Hematopoietic multipotent progenitor cell treated with erythropoietin and hydrocortisone succinate and interleukin-3 and kit ligand, for 17 days (in vitro differentiated cells): ENCODE results near the gene IGSF11.
"Not testable (repeated sequence)": the region's sequence is repeated elsewhere in the genome, so short reads cannot be mapped to it uniquely, and the experiment has no call there.

Source experiments
- DNase-seq: peaks from one replicate; pipeline ENCODE4 v3.0.0-alpha.2; 2015; ENCODE audit warnings: low spot score

The IGSF11 gene

DNA sequence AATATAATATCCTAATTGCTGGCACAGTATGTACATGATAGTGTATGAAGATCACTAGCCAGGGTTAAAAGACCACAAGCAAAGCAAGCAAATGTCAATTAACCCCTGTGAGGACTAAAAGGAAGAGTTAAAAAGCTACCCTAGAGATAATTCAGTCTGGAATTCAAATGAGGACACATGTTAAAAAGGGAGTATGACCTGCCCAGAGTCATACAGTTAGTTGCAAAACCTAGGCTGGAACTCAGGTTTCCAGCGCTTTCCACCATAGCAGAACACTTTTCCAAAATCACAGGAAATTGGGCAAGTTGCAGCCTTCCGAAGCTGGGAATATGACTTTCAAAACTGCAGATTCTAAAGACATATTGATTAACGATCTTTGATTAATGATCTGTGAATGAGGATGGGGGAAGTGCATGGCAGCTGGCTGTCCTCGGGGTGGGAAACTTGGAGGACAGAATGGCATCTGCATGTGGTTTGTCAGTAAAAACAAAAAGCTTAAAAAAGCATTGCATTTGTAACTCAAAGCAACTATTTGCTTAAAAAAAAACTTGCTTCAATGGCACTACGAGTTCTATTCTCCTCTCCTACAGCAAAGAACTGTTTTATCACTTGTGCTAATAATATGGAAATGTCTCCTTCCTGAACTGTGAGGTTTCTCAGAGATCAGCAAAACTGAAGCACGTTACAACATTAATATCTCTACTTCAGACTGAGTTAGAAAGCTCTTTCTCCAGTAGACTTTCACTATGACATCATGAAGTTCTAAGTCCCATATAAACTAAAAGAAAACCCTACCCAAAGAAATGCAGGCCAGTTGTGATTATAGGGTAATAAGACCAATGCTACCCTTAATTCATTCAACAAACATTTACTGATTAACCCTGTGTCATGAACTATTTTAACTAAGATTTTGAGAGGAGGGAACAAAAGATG lies 46.2 kb downstream of the IGSF11 start:
- no peak for DNase-seq

GRCh38 chr3:118987477-118987876 lies 47.2 kb downstream of the IGSF11 start:
- DNase-seq: no peak

DNA sequence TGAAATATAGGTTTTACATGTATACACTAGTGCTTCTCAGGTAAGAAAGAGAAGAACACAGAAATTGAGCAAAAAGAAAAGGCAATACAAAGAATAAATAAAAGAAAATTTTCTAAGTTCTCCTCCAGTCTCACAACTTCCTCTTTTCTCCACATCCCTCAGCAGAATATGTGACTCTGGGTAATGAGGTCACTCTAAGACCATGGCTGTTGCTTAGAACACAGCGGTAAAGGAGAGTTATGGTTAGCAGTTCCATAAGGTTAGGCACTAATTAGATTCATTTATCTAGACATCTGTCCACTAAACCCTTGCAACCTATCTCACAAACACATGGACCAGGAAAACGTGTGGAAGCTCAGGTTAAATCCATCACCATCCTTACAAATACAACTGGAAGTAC lies 47.9 kb downstream of the IGSF11 start:
- no peak for DNase-seq

DNA sequence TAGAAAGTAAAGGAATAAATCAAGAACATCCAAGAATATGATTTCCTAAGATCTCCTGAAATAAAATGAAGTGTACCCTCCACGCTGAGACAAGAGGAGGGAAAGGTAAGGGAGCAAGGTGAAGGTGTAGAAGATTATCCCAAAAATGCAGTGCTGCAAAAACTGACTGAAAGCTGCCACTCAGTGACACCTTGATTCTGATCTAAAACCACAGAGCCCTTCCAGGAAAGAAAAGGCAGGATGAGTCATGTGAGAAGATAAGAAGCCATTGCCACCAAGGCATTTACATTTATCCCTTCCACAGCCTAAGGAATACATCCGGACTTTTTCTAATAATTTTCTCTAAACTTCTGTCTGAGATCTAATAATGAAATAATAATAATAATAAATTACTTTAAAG lies 49.9 kb downstream of the IGSF11 start:
- DNase-seq: no peak

DNA sequence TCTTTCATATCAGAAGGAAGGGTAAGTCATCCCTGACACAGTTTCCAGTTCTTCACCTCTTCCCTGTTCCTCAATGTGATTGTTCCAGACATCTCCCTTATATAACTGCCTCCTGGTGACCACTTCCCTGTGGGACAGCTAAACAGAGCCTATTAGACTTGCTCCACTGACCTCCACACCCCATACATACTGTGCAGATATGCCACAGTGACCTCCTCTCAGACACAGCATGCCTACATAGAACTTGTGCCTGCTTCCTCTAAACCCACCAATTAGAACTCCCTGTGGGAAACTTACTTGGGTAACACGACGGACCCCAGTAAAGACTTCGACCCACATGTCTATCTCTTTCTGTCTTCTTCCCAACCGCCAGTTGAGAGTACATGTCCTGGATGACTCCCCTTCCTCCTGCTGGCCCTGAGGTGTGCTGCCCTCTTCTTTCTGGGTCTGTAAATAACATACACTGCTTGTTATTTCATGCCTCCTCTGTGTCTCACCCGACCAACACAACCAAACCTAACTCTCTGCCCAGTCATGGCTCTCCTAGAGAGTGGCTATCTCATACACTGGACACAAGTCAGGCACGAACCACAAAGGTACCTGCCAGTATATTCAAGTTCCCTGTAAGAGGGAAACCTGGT lies 53.0 kb downstream of the IGSF11 start:
- no peak for DNase-seq

DNA sequence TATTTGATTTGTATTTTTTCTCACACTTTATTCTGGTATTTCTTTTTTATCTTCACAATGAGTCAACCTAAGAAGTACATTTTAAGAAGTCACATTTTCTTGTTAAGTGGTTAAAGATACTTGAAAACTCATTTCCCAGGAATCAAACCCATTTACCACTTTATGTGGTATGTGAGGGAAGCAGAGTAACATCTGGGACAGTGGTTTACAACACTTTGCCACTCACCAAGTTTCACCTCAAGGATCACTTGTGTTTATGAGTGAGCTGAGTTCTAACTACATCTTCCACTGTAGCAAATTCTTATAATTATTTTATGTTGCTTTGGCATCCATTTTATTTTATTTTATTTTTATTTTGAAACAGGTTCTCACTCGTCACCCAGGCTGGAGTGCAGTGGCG lies 53.8 kb downstream of the IGSF11 start:
- no peak for DNase-seq

DNA sequence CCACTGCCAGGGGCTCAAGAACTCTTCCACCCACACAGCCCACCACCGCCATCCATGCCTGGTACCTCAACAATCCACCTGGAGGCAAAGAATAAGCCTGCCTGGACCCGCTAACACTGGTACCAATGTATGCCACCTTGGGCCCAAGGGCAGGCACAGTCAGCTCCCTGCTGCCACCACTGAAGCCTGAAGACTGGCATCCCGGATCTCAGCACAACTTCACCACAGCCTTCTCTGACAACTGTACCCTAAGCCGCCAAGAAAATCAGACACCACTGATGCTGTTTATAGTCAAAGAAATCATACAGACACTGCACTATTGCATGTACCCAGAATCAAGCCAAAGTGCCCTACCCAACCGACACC lies 56.3 kb downstream of the IGSF11 start:
- no peak for DNase-seq

DNA sequence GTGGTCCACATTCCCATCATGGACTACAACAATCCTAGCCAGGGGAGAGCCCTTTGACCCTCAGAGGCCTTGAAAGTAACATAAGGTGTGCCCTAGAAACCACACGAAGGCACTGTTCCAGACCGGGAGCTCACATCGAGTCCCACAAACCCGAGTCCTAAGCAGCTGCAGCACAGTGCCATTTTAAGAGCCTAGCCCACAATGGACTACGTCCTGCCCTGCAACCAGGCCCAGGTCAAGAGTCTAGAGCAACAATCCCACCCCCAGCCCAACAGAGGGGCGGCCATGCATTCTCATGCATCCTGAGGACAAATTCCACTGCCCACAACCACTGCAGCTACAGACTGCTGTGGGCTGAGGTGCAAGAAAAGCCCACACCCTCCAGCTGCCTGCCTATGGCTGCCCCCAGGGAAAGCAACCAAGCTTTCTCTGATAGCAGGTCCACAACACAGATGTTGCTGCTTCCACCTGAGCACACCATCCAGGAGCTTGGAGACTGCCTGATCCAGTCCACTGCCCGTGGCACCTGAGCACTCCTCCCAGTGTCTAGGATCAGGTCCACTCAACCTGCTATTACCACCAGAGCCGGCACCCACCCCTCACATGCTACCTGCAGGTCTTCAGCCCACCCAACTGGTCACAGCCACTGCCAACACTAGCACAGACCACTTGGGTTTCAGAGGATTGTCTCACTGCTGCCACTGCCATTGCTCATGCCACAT lies 56.8 kb downstream of the IGSF11 start:
- DNase-seq: no peak

DNA sequence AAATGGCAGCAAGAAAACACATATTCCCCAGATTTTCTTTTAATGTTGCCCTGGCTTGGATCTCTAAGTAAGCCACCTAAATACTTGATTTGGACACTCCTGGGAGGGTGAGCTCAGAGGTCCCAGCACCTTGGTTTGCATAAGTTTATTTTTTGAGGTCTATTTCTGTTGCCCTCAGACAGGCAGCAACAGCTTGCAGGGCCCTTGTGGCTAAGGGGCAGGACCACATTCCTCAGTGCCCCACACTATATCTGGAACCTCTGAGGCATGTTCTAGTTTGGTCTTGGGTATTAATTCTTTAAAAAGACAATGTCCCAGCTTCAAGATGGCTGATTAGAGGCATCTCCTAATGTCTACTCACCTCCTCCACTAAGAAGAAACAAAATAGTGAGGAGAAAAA lies 57.5 kb downstream of the IGSF11 start:
- DNase-seq: no peak

DNA sequence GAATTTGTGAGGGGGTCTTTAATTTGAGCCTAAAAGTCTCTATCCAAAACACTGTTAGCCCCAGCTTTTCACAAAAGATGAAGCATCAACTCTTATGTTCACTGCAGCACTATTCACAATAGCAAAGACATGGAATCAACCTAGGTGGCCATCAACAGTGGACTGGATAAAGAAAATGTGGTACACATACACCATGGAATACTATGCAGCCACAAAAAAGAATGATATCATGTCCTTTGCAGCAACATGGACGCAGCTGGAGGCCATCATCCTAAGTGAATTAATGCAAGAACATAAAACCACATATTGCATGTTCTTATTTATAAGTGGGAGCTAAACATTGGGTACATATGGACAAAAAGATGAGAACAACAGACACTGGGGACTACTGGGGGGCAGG lies 59.2 kb downstream of the IGSF11 start:
- DNase-seq: not testable (repeated sequence)

DNA sequence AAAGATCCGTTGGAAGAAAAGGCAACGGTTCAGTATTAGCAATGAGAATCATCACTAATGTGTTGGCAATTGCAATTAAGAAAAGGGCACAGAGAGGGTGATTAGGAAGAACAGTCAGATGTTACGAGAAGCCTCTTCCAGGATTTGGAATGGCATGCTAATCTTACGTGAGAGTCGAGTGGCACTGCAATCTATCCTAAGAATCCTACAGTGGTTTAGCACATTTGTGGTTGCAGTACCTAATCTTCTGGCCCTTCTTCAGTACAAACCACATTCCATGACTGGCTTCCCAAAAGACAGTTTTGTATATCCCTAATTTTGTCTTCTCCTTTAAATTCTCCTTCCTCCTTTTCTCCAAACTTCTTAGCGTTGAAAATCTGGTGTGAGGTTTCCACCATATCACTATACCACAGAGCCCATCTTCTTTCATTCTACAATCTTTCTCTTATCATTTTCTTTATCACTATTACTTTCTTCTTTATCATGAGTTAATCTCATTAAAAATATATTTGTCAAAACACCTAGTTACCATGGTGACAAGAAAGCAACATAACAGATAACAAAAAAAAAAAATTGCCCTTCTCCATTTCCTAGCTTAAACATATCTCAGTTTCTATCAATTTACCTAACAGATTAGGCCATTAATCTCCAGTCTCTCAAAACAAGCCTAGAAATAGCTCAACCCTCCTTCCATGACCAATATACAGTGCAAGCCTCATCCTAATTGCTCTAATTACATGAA lies 60.1 kb downstream of the IGSF11 start:
- no peak for DNase-seq

DNA sequence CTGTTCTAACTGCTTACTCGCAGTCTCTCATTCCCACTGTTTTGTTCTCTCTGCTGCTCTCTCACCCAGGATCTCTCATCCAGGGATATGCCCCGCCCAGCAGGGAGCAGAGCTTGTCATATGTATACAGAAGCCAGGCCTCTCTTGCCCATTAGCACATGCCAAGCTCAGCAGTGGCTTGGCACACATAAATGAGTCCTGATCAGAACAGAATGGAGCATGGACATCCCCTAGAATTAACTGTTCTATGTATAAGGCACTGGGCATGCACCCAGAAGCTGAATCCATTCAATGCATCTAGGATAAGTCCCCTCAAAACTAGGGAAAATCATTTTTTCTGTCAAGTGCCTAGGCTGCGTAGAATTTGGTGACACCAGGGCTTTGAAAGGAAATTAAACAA lies 61.6 kb downstream of the IGSF11 start:
- no peak for DNase-seq

DNA sequence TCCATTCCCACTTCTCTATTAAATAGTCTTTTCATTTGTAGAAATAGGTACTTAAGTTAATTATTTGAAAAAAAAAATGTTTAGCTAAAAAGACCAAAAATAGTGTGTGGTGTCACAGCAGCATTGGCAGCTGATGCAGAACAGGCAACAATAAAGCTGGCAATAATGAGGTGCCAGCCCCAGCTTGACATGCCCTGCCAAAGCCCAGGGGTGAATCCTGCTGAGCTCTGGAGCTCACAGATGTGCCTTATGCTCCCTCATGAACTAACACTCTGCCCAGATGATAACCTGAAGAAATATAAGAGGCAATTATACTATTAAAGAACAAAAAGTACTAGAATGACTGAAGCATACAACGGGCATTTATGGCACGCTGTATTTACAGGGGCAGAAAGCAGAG lies 63.8 kb downstream of the IGSF11 start:
- DNase-seq: no peak

DNA sequence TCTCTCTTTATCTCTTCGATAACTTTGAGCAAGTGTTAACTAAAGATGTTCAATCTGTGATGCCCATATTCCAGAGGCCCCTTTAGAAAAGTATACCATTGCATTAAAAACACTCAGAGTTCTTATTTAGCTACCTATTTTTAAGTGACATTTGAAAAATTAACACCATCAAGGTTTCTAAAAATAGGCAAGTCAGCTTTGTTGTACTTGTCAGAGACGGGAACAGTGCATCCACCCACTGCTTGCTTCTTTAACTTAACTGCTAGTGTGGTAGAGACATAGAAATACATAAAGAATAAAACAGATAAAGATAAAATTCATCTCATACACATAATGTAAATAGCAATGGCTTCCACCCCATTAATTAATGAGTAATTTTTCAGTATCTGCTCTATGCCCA lies 66.0 kb downstream of the IGSF11 start:
- DNase-seq: no peak

GRCh38 chr3:118968111-118968510 lies 66.5 kb downstream of the IGSF11 start:
- DNase-seq: no peak

DNA sequence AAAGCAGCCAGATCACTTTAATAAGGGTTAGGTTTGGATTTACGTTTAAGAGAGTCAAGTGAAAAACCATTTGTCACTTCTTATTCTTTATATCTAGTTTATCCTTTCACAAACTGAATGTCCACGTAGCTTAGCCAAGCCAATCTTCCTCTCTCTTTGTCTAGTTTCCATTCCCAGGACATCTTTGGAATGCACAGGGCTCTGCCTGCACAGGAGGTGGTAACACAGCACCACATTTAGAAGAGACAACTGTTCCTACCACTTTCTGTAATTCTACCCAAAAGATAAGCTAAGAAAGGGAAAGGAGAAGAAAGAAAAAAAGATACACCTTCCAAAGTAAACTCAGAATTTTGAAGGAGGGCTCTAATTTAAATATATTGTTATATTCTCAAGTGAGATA lies 67.9 kb downstream of the IGSF11 start:
- no peak for DNase-seq

- no peak for DNase-seq
Measured at GRCh38 chr3:118963711-118964110, 70.9 kb downstream of the IGSF11 start.

GRCh38 chr3:118960876-118961450 lies 73.7 kb downstream of the IGSF11 start:
- no peak for DNase-seq

DNA sequence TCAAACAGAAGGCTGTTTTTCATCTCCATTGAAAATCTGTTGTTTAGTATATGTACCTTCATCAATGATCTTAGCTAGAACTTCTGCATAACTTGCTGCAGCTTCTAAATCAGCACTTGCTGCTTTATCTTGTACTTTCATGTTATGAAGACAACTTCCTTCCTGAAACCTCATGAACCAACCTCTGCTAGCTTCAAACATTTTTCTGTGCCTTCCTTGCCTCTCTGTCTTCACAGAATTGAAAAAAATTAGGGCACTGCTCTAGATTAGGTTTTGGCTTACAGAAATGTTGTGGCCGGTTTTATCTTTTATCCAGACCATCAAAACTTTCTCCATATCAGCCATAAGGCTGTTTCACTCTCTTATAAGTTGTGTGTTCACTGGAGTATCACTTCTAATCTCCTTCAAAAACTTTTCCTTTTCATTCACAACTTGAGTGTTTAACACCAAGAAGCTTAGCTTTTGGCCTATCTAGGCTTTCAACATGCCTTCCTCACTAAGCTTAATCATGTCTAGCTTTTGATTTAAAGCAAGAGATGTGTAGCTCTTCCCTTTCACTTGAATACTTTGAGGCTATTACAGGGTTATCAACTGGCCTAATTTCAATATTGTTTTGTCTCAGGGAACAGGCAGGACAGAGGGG lies 78.6 kb downstream of the IGSF11 start:
- DNase-seq: no peak

GRCh38 chr3:118951089-118951488 lies 83.6 kb downstream of the IGSF11 start:
- DNase-seq: no peak

DNA sequence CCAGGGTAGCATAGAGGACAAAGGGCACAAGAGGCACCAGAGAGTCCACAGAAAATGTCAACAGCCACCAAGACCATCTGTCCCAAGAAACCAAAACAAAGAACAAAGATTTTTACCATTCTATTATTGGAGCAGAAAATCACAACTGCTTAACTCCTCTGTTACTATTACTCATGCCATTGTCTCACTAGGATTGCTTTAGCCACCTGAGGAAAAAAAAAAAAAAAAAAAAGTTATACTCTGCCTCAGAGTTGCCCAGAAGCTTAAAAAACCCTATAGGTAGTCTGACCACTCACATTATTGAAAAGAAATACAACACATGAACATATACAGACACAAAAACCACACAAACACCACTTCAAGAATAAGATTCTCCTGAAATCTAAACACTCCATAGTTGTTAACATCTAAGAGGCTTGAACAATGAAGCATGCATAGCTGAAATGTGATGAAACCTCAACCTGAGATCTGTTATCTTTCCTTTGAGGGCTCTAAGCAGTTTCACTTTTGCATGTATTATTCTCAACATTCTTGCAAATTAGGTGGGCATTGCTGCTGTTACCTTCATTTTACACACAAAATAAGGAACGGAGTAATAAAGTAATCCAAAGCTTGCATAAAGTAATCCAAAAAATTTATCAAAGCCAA lies 85.4 kb downstream of the IGSF11 start:
- DNase-seq: no peak
